Hematopoietic multipotent progenitor cell treated with erythropoietin and hydrocortisone succinate and interleukin-3 and kit ligand, for 17 days (in vitro differentiated cells): ENCODE measurements around the gene CDC37.
"Not testable (repeated sequence)": the region's sequence is repeated elsewhere in the genome, so short reads cannot be mapped to it uniquely, and the experiment has no call there.

Experiments
- DNase-seq: peaks from one replicate; pipeline ENCODE4 v3.0.0-alpha.2; 2015; ENCODE audit warnings: low spot score

Gene CDC37

DNA sequence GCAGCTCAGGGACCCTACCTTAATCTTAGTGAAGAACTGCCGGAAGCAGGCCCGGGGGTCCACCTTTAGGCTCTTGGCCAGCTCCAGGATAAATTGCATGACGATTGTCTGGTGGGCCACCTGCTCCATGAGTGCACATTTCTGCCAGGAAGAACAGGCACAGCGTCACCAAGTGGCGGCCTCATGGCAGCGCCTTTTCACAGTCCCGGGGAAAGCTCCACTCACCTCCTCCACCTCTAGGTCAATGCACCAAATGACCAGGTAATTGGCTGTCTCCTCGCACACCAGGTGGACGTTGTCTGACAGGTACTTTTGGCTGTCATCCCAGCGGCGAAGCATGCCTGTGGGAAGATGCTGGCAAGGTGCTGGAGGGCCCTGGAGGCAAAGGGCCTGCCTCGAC lies 8.3 kb downstream of the CDC37 start:
- DNase-seq = no peak

GRCh38 chr19:10393137-10393536 lies 10.2 kb downstream of the CDC37 start:
- no peak for DNase-seq

GRCh38 chr19:10392120-10392519 lies 11.2 kb downstream of the CDC37 start:
- DNase-seq = no peak

DNA sequence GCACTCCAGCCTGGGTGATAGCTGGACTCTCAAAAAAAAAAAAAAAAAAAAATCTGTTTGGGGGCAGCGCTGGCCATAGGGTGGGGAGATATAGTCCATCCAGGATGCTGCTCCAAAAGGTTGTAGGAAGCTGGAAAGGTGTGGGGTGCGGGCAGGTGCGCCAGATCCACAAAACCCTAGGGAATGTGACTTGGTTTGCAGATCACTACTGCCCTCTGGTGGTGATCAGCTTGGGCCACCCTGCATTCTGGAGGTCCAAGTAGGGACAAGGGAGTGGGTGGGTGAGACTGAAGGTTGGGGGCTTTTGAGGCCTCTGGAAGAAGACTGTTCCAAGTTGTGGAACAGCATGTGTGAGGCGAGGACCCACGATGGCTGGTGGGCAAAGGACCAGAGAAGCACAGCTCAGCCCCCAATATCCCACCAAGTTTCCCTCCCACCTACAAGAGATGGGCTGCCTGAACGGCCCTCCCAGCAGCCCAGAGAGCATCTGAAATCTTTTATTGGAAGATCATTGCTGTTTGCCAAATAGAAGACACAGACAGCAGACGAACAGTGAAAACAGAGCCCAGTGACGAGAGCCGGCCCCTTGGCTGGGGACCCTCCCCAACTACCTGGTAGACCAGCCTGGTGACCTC lies 12.6 kb downstream of the CDC37 start:
- peak; percentile 86 for DNase-seq

- DNase-seq = no peak
Measured at GRCh38 chr19:10389863-10390262, 13.5 kb downstream of the CDC37 start.

- DNase-seq = peak; percentile 92
Measured at GRCh38 chr19:10388957-10389356, 14.4 kb downstream of the CDC37 start.

GRCh38 chr19:10384580-10384979 lies 18.8 kb downstream of the CDC37 start:
- DNase-seq = no peak

- DNase-seq = not testable (repeated sequence)
Measured at GRCh38 chr19:10383223-10383499, 20.2 kb downstream of the CDC37 start.

DNA sequence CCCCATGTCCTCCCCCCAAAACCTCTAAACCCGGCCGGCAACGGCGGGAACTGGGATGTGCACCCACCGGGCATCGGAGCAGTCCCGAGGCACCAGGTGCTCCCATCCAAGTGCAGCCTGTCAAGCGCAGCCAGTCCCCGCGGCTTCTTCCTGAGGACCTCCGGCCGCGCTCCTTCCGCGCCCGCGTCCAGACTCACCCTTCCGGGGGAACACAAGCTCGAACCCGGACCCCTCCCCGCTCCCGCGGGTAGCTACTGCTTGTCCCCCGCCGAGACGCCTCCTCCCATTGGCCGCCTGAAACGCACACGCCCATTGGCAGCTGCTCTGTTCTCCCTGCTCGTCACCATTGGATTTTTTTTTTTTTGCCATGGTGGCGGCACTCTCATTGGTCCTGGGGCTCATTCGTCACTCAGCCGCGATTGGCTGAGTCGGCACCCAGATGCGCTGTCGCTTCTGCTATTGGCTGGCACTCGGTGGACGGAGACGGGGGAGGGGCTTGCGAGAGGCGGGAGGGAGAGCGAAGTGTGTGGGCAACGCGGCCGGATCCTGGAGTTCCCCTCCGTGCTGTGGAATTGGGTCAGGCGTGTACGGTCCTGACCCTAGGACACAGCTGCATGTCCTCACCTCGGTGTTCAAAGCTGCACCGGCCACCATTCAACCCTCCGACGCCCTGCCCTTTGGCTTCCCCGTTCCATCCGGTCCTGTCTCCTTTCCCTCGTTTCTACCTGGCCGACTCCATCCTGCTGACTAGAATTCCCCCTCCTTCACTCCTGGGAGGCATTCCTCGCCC lies 22.8 kb downstream of the CDC37 start, which contains the start of gene TYK2:
TYK2 (minus strand) TSS at position 260 of the 790 bp plus-strand sequence. CDS start 2,166 bp downstream, outside the sequence.
- DNase-seq = peak; percentile 98

- no peak for DNase-seq
Measured at GRCh38 chr19:10379880-10380312, 23.4 kb downstream of the CDC37 start.

DNA sequence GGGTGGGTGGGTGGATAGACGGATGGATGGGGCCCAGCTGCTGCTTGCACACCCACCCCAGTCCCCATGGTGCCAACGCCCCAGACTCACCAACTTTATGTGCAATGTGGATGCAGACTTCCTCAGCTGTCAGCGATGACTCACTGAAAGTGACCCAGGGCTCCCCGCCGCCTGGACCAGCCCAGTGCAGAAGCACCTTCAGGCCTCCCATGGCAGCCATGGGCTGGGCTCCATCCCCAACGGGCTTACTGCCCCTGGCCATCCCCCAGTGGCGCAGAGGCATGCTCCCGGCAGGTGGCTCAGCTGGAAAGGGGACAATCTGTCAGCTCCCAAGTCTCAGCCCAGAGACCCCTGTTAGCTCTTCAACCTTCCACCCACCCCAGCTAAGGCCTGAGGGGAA lies 25.2 kb downstream of the CDC37 start:
- DNase-seq = no peak

DNA sequence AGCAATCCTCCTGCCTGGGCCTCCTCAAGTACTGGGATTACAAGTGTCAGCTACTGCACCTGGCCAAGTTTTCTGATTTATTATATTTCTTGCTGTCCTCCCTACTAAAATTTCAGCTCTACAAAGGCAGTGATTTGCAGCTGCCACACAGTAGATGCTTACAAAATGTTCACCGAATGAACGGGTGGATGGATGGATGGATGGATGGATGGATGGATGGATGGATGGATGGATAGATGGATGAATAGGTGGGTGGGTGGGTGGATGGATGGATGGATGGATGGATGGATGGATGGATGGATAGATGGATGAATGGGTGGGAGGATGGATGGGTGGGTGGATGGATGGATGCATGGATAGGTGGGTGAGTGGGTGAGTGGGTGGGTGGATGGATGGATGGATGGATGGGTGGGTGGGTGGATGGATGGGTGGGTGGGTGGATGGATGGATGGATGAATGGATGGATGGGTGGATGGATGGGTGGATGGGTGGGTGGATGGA lies 26.2 kb downstream of the CDC37 start:
- DNase-seq = not testable (repeated sequence)

GRCh38 chr19:10374931-10375330 lies 28.4 kb downstream of the CDC37 start:
- no peak for DNase-seq

- no peak for DNase-seq
Measured at GRCh38 chr19:10372690-10373089, 30.7 kb downstream of the CDC37 start.

DNA sequence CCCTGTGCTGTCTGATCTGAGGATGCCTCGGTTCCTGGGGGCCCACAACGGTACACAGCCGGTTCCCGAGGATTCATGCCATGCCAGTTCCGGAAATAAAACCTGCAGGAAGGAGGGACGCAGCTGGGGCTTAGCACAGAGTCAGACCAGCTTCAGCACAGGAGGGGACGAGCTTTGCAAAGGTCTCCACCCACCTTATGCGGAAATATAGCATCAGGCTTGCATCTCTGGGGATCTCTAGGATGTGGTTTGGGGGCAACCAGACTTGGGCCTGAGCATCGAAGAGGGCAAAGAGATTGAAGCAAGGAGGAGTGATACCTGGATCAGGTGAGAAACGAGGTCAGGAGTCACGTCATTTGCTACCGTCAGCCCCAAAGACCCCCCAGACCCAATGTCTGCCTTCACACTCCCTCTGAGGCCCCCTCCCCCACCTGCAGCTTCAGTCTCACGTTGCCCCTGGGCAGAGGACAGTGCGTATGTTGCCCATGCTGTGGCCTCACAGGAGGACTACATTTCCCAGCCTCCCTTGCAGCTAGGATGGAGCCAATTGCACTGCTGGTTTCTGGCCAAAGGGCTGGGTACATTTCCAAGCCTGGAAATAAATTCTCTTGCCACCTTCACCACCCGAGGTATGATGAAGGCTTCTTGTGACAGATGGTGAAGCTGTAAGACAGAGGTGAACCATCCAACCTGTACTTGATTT lies 35.1 kb downstream of the CDC37 start:
- DNase-seq = no peak

GRCh38 chr19:10366950-10367512 lies 36.3 kb downstream of the CDC37 start:
- not testable (repeated sequence) for DNase-seq

DNA sequence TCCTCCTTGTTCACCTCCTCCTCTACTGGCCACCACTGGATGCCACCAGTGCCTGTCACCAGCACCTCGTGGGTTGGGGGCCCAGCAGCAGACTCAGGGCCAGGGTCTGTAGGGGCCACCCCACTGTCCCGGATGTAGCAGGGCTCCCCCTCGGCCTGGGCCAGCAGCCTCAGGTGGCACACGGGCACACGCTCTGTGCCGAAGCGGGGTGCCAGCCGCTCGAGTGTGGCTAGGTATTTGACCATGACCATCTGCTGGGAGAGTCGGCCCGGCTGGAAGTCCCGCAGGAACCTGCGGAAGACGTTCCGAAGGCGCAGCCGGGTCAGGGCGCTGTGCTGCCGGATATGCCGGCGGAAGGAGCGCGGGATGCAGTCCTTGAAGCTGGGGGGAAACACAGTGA lies 37.8 kb downstream of the CDC37 start:
- no peak for DNase-seq

DNA sequence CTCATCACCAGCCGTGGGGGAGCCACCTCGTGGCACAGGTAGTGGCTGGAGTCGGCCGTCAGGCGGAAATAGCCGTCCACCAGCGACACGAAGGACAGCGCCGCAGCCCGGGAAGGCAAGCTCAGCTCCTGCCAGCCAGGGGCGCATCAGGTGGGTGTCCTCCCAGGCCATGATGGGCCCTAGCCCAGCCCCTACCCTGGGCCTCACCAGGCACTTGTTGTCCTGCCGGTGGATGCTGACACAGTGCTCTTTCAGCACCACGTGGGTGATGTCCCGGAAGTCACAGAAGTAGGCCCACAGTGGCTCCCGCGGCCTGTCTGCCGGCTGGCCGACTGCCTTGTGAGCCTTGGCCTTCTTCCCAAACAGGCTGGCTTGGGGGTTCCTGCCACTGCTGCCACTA lies 38.7 kb downstream of the CDC37 start:
- DNase-seq = no peak

- no peak for DNase-seq
Measured at GRCh38 chr19:10363789-10364281, 39.5 kb downstream of the CDC37 start.

DNA sequence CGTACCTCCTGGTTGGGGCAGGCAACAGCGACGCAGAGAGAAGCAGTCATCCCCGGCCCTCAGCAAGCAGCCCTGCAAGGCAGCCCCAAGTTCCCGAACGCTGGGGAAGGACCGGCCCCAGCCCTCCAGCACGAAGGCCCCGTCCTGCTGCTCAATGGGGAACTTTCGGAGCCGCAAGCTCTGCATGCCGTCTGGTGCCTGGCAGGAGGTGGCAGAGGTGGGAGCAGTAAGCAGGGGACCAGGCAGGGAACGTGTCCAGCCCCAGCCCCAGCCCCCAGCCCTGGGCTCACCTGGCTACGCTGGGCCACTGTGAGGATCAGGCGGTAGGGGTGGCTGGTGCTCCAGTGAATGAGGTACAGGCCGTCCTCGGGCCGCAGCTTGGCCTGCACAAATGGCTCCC lies 41.1 kb downstream of the CDC37 start:
- DNase-seq = no peak

GRCh38 chr19:10361569-10362011 lies 41.8 kb downstream of the CDC37 start:
- DNase-seq = no peak

GRCh38 chr19:10356431-10356830 lies 46.9 kb downstream of the CDC37 start:
- DNase-seq = no peak
